Dendritic cell treated with granulocyte-macrophage colony-stimulating factor and Interleukin-4, amounts not matched to agents 40 ng/mL and 50 ng/mL, for 4 days (primary cell): Measurements from ENCODE around the gene APOL1.
"Not testable (repeated sequence)": the region's sequence is repeated elsewhere in the genome, so short reads cannot be mapped to it uniquely, and the experiment has no call there.

Experiments used
- H3K27ac Mint-ChIP-seq: one replicate; pipeline ENCODE4 v1.8.0; 2022; ENCODE audit warnings: mild to moderate bottlenecking, mixed read lengths
- H3K27me3 Mint-ChIP-seq: one replicate; pipeline ENCODE4 v1.8.0; 2022; ENCODE audit warnings: mild to moderate bottlenecking, mixed read lengths
- H3K36me3 Mint-ChIP-seq: one replicate; pipeline ENCODE4 v1.8.0; 2022; ENCODE audit warnings: low read depth, mixed read lengths
- H3K4me1 Mint-ChIP-seq: one replicate; pipeline ENCODE4 v1.8.0; 2022; ENCODE audit warnings: low read depth, mixed read lengths
- H3K4me3 Mint-ChIP-seq: one replicate; pipeline ENCODE4 v1.8.0; 2022; ENCODE audit warnings: mild to moderate bottlenecking, moderate library complexity, mixed read lengths
- H3K9me3 Mint-ChIP-seq: one replicate; pipeline ENCODE4 v1.8.0; 2022; ENCODE audit warnings: mixed read lengths
- intact Hi-C: fragments of 100-400 bp; cut with micrococcal nuclease; formaldehyde crosslinking; loops from one replicate; pipeline ENCODE4 v1.15.0; 2022

APOL1 gene

DNA sequence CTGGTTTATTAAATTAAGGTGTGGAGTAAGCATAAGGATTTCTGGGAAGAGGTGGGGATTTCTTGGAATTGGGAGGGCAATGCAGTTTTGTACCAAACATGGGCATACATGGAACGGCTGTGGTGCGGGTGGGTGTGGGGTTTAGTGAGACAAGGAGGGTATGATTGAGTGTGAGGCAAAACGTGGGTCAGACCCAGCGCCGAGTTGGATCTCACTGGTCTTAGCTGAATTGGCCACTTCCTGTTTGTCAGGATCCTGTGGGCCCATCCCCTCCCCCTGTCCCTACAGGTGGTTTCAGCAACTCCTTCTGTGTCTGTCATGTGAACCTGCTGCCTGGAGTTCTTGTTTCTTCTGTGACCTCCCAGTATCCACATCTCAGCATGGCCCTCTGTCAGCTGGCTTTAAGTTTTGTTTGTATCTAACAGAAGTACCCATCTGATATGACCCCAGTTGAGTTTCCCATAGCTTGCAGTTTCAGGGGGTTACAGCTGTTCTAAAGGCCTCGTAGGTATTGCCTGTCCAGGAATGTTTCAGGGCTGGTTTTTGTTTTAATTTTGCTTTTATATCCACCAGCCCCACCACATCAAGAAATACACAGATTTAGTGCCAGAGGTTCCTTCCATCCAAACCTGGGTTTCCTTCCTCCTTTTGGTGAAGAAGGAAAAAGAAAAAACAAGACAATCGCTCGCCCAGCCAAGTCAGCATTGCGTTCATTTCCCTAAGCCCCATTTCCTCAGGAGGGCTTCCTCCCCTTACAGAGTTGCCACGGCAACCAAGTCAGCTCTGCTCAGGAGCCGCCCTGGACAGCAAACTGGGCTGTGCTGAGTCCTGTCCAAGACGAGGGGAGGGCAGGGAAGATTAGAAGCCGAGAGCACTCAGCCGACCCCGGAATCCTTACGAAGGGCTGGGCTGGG is 6.0 kb downstream of the APOL1 start:
- H3K9me3 Mint-ChIP-seq, result no peaks in the 10 kb centered on the region
- H3K4me3 Mint-ChIP-seq, result no peak overlapping the region
- peaks cover 70% of the 10 kb centered on the region for H3K36me3 Mint-ChIP-seq
- peak overlapping the region; percentile 60 for H3K27ac Mint-ChIP-seq
- no peaks in the 10 kb centered on the region for H3K27me3 Mint-ChIP-seq
- intact Hi-C loops, result no loop called here
- peaks cover 58% of the 10 kb centered on the region for H3K4me1 Mint-ChIP-seq

DNA sequence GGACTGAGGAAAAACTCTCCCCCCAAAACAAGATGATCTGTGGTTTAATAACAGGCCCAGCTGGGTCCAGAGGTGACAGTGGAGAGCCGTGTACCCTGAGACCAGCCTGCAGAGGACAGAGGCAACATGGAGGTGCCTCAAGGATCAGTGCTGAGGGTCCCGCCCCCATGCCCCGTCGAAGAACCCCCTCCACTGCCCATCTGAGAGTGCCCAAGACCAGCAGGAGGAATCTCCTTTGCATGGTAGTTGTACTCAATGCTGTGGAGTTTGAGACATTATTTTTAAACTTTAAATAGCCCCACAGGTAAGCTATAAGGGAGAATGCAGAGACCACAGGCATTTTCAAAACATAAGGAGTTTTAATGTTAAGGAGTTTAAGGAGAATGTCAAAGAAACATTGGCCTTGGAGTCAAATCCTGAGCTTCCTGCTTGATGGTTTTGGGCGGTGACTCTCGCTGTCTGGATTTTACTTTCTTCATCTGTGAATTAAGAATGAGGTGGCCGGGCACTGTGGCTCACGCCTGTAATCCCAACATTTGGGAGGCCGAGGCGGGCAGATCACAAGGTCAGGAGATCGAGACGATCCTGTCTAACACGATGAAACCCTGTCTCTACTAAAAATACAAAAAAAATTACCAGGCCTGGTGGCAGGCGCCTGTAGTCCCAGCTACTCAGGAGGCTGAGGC is 6.8 kb downstream of the APOL1 start:
- no peaks in the 10 kb centered on the region for H3K9me3 Mint-ChIP-seq
- H3K27me3 Mint-ChIP-seq, result no peaks in the 10 kb centered on the region
- intact Hi-C loops, result no loop called here
- H3K27ac Mint-ChIP-seq, result peak overlapping the region; percentile 60
- peaks cover 50% of the 10 kb centered on the region for H3K4me1 Mint-ChIP-seq
- no peak overlapping the region for H3K4me3 Mint-ChIP-seq
- peaks cover 74% of the 10 kb centered on the region for H3K36me3 Mint-ChIP-seq

DNA sequence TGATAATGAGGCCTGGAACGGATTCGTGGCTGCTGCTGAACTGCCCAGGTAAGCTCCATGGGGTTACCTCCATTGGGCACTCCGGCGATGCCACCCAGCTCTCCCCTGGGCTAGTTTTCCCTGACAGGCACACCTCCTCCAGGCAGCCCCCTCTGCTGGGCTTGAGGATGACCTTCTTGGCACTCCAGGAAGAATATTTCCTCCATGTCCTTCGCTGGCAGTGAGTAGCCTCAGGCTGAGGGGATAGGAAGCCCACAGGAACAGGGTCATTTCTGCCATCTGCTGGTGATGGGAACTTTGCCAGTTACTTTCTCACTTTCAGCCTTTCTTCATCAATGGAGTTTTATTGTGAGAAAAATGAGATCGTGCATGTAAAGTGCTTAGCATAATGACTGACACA is 8.7 kb downstream of the APOL1 start:
- H3K9me3 Mint-ChIP-seq, H3K4me3 Mint-ChIP-seq, intact Hi-C loops, H3K27ac Mint-ChIP-seq, H3K27me3 Mint-ChIP-seq: not testable (repeated sequence)
- peaks cover 31% of the 10 kb centered on the region for H3K4me1 Mint-ChIP-seq
- peaks cover 91% of the 10 kb centered on the region for H3K36me3 Mint-ChIP-seq

DNA sequence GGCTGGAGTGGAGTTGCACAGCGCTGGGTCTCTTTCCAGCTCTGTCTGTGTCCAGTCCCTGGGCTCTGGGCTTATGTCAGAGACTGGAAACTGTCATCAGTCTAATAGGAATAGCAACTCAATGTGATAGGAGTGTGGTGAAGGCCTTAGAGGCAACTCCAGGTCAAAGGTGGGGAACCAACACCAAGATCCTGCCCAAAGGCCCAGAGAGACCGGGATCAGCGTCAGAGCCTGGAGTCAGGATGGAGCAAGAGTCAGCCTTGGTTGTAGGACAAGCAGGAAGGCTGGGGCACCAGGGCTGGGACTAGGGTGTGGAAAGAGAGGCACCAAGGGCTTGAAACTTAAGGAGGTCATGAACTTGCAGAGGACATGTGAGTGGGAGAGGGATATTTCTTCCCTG is 9.4 kb downstream of the APOL1 start:
- Mint-ChIP-seq H3K36me3 (peaks cover 91% of the 10 kb centered on the region), H3K4me1 (peaks cover 31% of the 10 kb centered on the region)

DNA sequence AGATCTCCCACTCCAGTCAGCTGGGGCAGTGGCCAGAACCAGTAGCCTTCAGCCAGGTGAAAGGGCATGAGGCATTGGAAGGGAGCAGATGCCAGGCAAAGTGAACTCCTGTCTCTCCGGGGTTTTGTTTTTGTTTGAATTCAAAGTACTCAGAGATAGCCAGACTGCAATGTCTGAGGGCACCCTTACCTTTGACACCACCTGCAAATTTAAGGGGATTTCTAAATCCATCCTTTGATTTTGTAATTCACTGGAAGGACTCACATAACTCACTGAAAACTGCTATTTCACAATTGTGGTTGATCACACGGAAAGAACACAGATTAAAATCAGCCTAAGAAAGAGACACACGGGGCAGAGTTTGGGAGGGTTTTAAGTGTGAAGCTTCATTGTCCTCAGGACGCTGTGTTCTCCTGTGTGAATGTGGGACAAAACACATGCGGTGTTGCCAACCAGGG is 10.3 kb downstream of the APOL1 start:
- intact Hi-C loops, H3K27me3 Mint-ChIP-seq, H3K27ac Mint-ChIP-seq, H3K4me3 Mint-ChIP-seq, H3K9me3 Mint-ChIP-seq: not testable (repeated sequence)
- peaks cover 24% of the 10 kb centered on the region for H3K4me1 Mint-ChIP-seq
- H3K36me3 Mint-ChIP-seq, result peaks cover 88% of the 10 kb centered on the region

More for the DNA sequence above, 9.4 kb downstream of the APOL1 start:
- H3K27ac Mint-ChIP-seq, intact Hi-C loops, H3K4me3 Mint-ChIP-seq, H3K27me3 Mint-ChIP-seq, H3K9me3 Mint-ChIP-seq: not testable (repeated sequence)

DNA sequence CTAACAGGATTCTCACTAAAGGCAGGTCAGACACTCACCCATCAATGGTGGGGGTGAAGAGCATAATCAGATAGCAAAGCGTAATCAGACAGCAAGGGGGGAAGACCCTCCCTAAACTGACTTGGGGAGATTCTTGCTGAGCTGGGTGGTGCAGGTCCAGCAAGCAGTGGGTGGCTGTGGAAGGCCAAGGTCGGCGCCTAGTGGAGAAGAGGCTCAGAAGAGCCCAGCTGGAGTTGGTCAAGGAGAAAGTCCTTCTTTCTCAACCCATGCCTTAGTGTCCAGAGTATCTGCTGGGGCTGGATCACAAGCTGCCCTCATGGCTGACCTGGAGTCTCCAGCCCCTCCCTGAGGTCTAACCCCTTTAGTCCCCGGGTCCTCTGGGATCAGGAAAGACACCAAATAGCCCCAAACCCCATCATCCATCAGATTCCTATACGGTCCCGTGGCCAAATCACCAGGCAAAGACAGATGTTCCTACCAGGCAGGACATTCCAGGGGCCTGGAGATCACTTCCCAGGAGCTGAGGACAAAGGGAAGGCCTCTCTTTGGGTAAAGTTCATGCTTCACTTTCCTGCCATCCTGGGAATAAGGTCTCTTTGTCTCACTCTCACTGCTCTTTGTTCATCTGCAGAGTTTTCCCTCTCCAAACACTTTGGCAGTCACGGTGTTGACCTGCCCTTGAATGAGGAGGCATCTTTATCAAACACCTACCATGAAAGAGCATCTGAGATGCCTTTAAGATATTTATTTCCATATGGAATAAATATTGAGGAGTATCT is 11.1 kb downstream of the APOL1 start:
- intact Hi-C loops, H3K27me3 Mint-ChIP-seq, H3K9me3 Mint-ChIP-seq, H3K27ac Mint-ChIP-seq, H3K4me3 Mint-ChIP-seq: not testable (repeated sequence)
- Mint-ChIP-seq H3K4me1 (peaks cover 16% of the 10 kb centered on the region), H3K36me3 (peaks cover 80% of the 10 kb centered on the region)

DNA sequence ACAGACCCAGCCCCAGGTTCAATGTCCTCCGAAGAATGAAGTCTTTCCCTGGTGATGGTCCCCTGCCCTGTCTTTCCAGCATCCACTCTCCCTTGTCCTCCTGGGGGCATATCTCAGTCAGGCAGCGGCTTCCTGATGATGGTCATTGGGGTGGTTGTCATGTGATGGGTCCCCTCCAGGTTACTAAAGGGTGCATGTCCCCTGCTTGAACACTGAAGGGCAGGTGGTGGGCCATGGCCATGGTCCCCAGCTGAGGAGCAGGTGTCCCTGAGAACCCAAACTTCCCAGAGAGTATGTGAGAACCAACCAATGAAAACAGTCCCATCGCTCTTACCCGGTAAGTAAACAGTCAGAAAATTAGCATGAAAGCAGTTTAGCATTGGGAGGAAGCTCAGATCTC is 14.1 kb downstream of the APOL1 start:
- H3K4me1 Mint-ChIP-seq, result peaks cover 10% of the 10 kb centered on the region
- intact Hi-C loops, result no loop called here
- H3K27me3 Mint-ChIP-seq, result peaks cover 13% of the 10 kb centered on the region
- H3K27ac Mint-ChIP-seq, result no peak overlapping the region
- no peak overlapping the region for H3K4me3 Mint-ChIP-seq
- peaks cover 55% of the 10 kb centered on the region for H3K36me3 Mint-ChIP-seq
- H3K9me3 Mint-ChIP-seq, result no peaks in the 10 kb centered on the region

DNA sequence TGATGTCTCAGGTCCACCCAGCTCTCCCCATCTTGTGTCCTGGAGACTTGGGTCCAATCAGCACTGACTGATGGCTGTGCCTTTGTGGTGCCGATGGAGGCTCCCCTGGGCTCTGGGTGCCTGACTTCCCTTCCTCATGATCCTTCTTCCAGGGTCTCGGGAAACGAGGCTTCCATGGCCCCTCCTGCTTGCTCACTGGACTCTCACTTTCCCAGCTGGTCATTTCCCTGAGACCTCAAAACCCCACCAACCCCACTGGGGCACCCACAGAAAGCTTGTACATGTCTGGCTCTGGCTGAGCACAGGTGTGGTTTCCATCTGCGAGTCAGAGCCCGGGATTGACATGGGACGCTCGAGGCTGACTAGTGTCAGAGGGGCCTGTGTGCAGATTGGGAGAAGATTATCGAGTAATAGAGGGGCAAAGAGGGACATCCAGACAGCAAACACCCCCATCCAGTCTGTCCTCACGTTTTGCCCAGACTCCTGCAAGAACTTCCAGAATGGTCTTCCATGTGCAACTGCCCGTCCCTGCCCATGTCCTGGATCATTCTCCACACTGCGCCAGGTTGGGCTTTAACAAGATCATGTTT is 15.1 kb downstream of the APOL1 start:
- intact Hi-C loops, result no loop called here
- Mint-ChIP-seq H3K9me3 (no peaks in the 10 kb centered on the region), H3K27me3 (peaks cover 13% of the 10 kb centered on the region), H3K4me1 (peaks cover 10% of the 10 kb centered on the region), H3K27ac (no peak overlapping the region), H3K4me3 (no peak overlapping the region), H3K36me3 (peaks cover 46% of the 10 kb centered on the region)

DNA sequence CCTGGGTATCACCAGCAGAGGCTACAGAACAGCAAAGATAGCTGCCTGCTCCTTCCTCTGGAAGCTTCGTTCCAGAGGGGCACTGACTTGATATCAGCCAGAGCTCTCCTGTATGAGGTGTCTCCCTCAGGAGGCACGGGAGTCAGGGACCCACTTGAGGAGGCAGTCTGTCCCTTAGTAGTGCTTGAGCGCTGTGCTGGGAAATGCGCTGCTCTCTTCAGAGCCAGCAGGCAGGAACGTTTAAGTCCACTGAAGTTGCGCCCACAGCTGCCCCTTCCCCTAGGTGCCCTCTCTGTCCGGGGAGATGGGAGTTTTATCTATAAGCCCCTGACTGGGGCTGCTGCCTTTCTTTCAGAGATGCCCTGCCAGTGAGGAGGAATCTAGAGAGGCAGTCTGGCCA is 18.3 kb downstream of the APOL1 start:
- Mint-ChIP-seq H3K36me3 (peaks cover 17% of the 10 kb centered on the region), H3K27me3 (peaks cover 15% of the 10 kb centered on the region)
- H3K4me3 Mint-ChIP-seq, H3K9me3 Mint-ChIP-seq, H3K4me1 Mint-ChIP-seq, intact Hi-C loops, H3K27ac Mint-ChIP-seq: not testable (repeated sequence)

DNA sequence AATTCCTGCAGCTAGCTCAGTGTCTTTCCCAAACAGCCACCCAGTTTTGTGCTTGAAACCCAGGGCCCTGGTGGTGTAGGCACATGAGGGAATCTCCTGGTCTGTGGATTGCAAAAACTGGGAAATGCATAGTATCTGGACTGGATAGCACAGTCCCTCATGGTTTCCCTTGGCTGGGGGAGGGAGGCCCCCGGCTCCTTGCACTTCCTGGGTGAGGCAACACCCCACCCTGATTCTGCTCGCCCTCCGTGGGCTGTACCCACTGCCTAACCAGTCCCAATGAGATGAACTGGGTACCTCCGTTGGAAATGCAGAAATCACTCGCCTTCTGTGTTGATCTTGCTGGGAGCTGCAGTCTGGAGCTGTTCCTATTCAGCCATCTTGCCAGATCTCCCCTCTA is 19.0 kb downstream of the APOL1 start:
- H3K4me1 Mint-ChIP-seq, H3K27ac Mint-ChIP-seq, H3K9me3 Mint-ChIP-seq, intact Hi-C loops, H3K4me3 Mint-ChIP-seq, H3K36me3 Mint-ChIP-seq: not testable (repeated sequence)
- peaks cover 15% of the 10 kb centered on the region for H3K27me3 Mint-ChIP-seq

DNA sequence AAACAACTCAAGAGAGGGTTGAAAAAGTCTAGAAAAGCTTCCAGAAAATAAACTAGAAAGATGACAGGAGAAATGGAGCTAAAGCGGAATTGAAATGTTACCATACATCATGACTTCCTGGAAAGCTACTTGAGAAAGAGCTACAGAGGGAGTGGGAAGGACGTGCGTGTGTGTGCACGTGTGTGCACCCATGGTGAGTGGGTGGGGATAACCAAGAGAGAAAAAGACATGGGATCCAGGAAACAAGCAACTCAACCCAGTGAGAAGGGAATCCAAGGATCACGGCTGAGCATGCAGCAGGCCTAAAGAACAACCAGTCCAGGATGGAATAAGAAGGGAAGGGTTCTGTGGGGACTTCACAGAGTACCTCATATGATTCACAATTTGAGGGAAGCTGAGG is 21.6 kb downstream of the APOL1 start:
- peaks cover 14% of the 10 kb centered on the region for H3K27me3 Mint-ChIP-seq
- peaks cover 21% of the 10 kb centered on the region for H3K4me1 Mint-ChIP-seq
- intact Hi-C loops, result no loop called here
- H3K27ac Mint-ChIP-seq, result peak overlapping the region; percentile 5
- no peak overlapping the region for H3K4me3 Mint-ChIP-seq
- no peaks in the 10 kb centered on the region for H3K36me3 Mint-ChIP-seq
- H3K9me3 Mint-ChIP-seq, result no peaks in the 10 kb centered on the region

DNA sequence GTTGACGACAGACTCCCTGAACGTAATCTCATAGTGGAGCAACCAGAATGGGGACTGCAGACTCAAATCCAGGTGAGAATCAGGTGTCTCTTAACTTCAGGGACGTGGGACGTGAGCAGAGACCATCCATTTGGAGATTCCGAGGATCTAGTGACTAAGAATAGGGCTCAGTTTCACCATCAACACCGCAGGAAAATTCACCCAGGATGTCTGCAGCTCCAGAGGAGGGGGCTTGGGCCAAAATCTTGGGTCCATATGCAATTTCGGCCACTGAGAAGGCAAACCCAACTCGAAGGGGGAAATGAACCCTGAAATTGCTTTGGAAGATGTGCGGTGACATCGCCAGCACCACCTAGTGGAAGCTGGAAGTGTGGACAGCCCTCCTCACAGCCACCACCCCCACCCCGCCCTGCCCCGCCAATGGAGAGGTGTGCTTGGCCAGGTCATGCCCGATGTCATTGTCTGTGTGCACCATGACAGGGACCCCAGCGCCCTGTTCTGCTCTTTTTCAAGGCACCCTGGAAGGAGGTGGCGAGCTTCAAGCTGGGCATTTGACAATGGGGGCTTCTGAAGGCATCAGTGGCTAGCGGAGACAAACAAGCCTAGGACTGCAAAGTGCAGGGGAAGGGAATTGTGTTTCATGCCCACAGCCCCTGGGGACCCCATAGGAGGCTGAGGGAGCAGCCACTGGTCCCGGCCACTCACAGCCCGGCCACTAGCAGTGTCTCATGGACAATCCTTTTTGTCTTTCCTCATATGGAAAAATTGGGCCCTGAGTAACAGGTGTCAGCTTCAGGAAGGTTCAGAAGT is 24.8 kb downstream of the APOL1 start:
- intact Hi-C loops, result loop anchor here (5.0 kb wide), 1 partner anchor 80 kb away; no protein-coding TSS in a partner anchor
- H3K27ac Mint-ChIP-seq, result no peak overlapping the region
- no peaks in the 10 kb centered on the region for H3K9me3 Mint-ChIP-seq
- no peak overlapping the region for H3K4me3 Mint-ChIP-seq
- H3K4me1 Mint-ChIP-seq, result peaks cover 44% of the 10 kb centered on the region
- peaks cover 28% of the 10 kb centered on the region for H3K36me3 Mint-ChIP-seq
- peaks cover 1% of the 10 kb centered on the region for H3K27me3 Mint-ChIP-seq

DNA sequence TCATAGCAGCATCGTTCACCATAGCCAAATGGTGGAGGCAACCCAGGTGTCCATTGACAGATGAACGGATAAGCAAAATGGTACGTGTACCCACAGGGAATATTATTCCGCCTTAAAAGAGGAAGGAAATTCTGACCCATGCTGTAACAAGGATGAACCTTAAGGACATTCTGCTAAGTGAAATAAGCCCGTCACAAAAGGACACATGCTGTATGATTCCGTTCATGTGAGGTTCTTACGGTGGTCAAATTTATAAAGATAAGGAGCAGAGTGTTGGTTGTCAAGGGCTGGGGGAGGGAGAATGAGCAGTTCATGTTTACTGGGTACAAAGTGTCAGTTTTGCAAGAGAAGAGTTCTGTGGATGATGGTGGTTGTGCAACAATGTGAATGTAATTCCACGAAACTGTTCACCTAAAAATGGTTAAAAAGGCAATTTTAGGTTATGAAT is 26.3 kb downstream of the APOL1 start:
- Mint-ChIP-seq H3K27me3 (no peaks in the 10 kb centered on the region), H3K36me3 (peaks cover 44% of the 10 kb centered on the region), H3K9me3 (no peaks in the 10 kb centered on the region), H3K4me1 (peaks cover 43% of the 10 kb centered on the region), H3K27ac (no peak overlapping the region), H3K4me3 (no peak overlapping the region)
- intact Hi-C loops, result loop anchor here (5.0 kb wide), 1 partner anchor 82 kb away; no protein-coding TSS in a partner anchor
